H9 (cell line): ENCODE data around the gene NT5C1B. TPM values are rescaled to one million over a fixed set of nuclear protein-coding genes. Genes with fewer than 3 reads are reported as not detected.

Experiments
- DNase-seq: peaks from one replicate; pipeline ENCODE4 v3.0.0-alpha.2; 2017
- H2AFZ ChIP-seq: one replicate; pipeline ENCODE4 v1.6.1; 2013; ENCODE audit warnings: mild to moderate bottlenecking, low read length, control low read depth, moderate library complexity
- H2AK5ac ChIP-seq: 2 replicates; pipeline ENCODE4 v1.6.1; 2013; ENCODE audit warnings: low read length, control low read depth, mixed read lengths; ENCODE audit not compliant: insufficient read length
- H2BK120ac ChIP-seq: one replicate; pipeline ENCODE4 v1.6.1; 2013; ENCODE audit warnings: low read depth, mild to moderate bottlenecking, low read length, control low read depth, inconsistent platforms; ENCODE audit not compliant: poor library complexity, severe bottlenecking
- H2BK12ac ChIP-seq: 2 replicates; pipeline ENCODE4 v1.6.1; 2013; ENCODE audit warnings: low read length, control low read depth, mixed read lengths, low read depth; ENCODE audit not compliant: insufficient read length
- H2BK15ac ChIP-seq: 2 replicates; pipeline ENCODE4 v1.6.1; 2013; ENCODE audit warnings: low read depth, low read length, control low read depth
- H2BK20ac ChIP-seq: one replicate; pipeline ENCODE4 v1.6.1; 2013; ENCODE audit warnings: low read depth, mild to moderate bottlenecking, low read length, control low read depth, inconsistent platforms; ENCODE audit not compliant: poor library complexity, severe bottlenecking
- H2BK5ac ChIP-seq: 2 replicates; pipeline ENCODE4 v1.6.1; 2013; ENCODE audit warnings: low read length, control low read depth, mixed read lengths; ENCODE audit not compliant: insufficient read length
- H3K14ac ChIP-seq: 2 replicates; pipeline ENCODE4 v1.6.1; 2013; ENCODE audit warnings: low read length, control low read depth; ENCODE audit not compliant: insufficient read depth
- H3K18ac ChIP-seq: 2 replicates; pipeline ENCODE4 v1.6.1; 2013; ENCODE audit warnings: low read depth, mild to moderate bottlenecking, mixed read lengths, low read length, control low read depth; ENCODE audit not compliant: insufficient read length
- H3K23ac ChIP-seq: 2 replicates; pipeline ENCODE4 v1.6.1; 2013; ENCODE audit warnings: low read length, control low read depth, mixed read lengths, low read depth; ENCODE audit not compliant: insufficient read length
- H3K23me2 ChIP-seq: 2 replicates; pipeline ENCODE4 v1.6.1; 2013; ENCODE audit warnings: low read depth, mild to moderate bottlenecking, mixed read lengths, low read length, control low read depth; ENCODE audit not compliant: insufficient read length, poor library complexity, severe bottlenecking
- H3K27ac ChIP-seq: 2 replicates; pipeline ENCODE4 v1.5.1; 2013; ENCODE audit warnings: low read length, control low read depth, mixed read lengths, low read depth; ENCODE audit not compliant: insufficient read length
- H3K27me3 ChIP-seq: 2 replicates; pipeline ENCODE4 v1.6.1; 2013; ENCODE audit warnings: low read length, control low read depth, inconsistent platforms; ENCODE audit not compliant: insufficient read depth
- H3K4ac ChIP-seq: 2 replicates; pipeline ENCODE4 v1.6.1; 2013; ENCODE audit warnings: low read depth, mild to moderate bottlenecking, control low read depth, inconsistent platforms, low read length, moderate library complexity
- H3K4me1 ChIP-seq: 2 replicates; pipeline ENCODE4 v1.6.1; 2013; ENCODE audit warnings: low read length, control low read depth, inconsistent platforms; ENCODE audit not compliant: insufficient read depth
- H3K4me2 ChIP-seq: 2 replicates; pipeline ENCODE4 v1.6.1; 2013; ENCODE audit warnings: low read length, control low read depth, mixed read lengths; ENCODE audit not compliant: insufficient read length, insufficient read depth
- H3K56ac ChIP-seq: 2 replicates; pipeline ENCODE4 v1.6.1; 2013; ENCODE audit warnings: low read depth, mild to moderate bottlenecking, mixed read lengths, low read length, control low read depth; ENCODE audit not compliant: insufficient read length
- H3K79me1 ChIP-seq: 2 replicates; pipeline ENCODE4 v1.6.1; 2013; ENCODE audit warnings: low read depth, mild to moderate bottlenecking, moderate library complexity, low read length, control low read depth, inconsistent platforms; ENCODE audit not compliant: insufficient read depth, poor library complexity, severe bottlenecking
- H3K79me2 ChIP-seq: 2 replicates; pipeline ENCODE4 v1.6.1; 2013; ENCODE audit warnings: low read length, control low read depth, inconsistent platforms; ENCODE audit not compliant: insufficient read depth
- H3K9ac ChIP-seq: 2 replicates; pipeline ENCODE4 v1.6.1; 2013; ENCODE audit warnings: low read length, control low read depth, mixed read lengths; ENCODE audit not compliant: insufficient read length; ENCODE audit errors: extremely low read depth
- H3K9me3 ChIP-seq: one replicate; pipeline ENCODE4 v1.6.1; 2013; ENCODE audit warnings: low read depth, low read length, inconsistent platforms; ENCODE audit not compliant: control insufficient read depth
- H3T11ph ChIP-seq: one replicate; pipeline ENCODE4 v1.6.1; 2013; ENCODE audit warnings: mild to moderate bottlenecking, low read length, control low read depth, inconsistent platforms
- H4K20me1 ChIP-seq: one replicate; pipeline ENCODE4 v1.6.1; 2013; ENCODE audit not compliant: control insufficient read depth, insufficient read length, insufficient read depth
- H4K5ac ChIP-seq: 2 replicates; pipeline ENCODE4 v1.6.1; 2013; ENCODE audit warnings: low read depth, mild to moderate bottlenecking, mixed read lengths, low read length, control low read depth; ENCODE audit not compliant: insufficient read length
- H4K8ac ChIP-seq: replicated peaks from 2 replicates; pipeline ENCODE4 v1.6.1; 2013; ENCODE audit warnings: low read length, control low read depth, mixed read lengths, low read depth; ENCODE audit not compliant: insufficient read length
- H4K91ac ChIP-seq: 2 replicates; pipeline ENCODE4 v1.6.1; 2013; ENCODE audit warnings: low read depth, mild to moderate bottlenecking, moderate library complexity, mixed read lengths, low read length, control low read depth; ENCODE audit not compliant: insufficient read length
- H3K27ac Mint-ChIP-seq, 3 experiments: 2 replicates in 2 of 3; 3 replicates in 1 of 3; pipeline ENCODE4 v1.8.0; 2020 to 2021; ENCODE audit warnings: mixed read lengths in 3 of 3, mild to moderate bottlenecking in 1 of 3, moderate library complexity in 1 of 3
- H3K27me3 Mint-ChIP-seq: 2 replicates; pipeline ENCODE4 v1.8.0; 2021; ENCODE audit warnings: low read depth, mild to moderate bottlenecking, moderate library complexity, mixed read lengths
- H3K36me3 Mint-ChIP-seq, 3 experiments: 2 replicates in 2 of 3; 3 replicates in 1 of 3; pipeline ENCODE4 v1.8.0; 2020 to 2021; ENCODE audit warnings: low read depth in 3 of 3, mixed read lengths in 3 of 3; ENCODE audit not compliant: insufficient read depth in 1 of 3
- H3K4me1 Mint-ChIP-seq, 2 experiments: 2 replicates each; pipeline ENCODE4 v1.8.0; 2020; ENCODE audit warnings: mixed read lengths in 2 of 2
- H3K4me3 Mint-ChIP-seq, 2 experiments: 2 replicates in 1 of 2; 3 replicates in 1 of 2; pipeline ENCODE4 v1.8.0; 2020 to 2021; ENCODE audit warnings: mild to moderate bottlenecking in 2 of 2, mixed read lengths in 2 of 2, moderate library complexity in 1 of 2
- H3K9me3 Mint-ChIP-seq, 2 experiments: 2 replicates in 1 of 2; 3 replicates in 1 of 2; pipeline ENCODE4 v1.8.0; 2020; ENCODE audit warnings: mild to moderate bottlenecking in 2 of 2, mixed read lengths in 2 of 2, moderate library complexity in 1 of 2
- CTCF ChIP-seq: fragments of 200-600 bp; sonication (generic); conservative IDR thresholded peaks from 3 replicates; pipeline ENCODE4 v1.8.0; 2021; ENCODE audit warnings: antibody characterized with exemption, mild to moderate bottlenecking
- WGBS: extraction: QIAGEN DNeasy Blood & Tissue Kit; methylation state at CpG from one replicate; pipeline ENCODE4 v1.1.7; 2013; ENCODE audit warnings: missing lambda C conversion rate, low lambda C conversion rate, mixed read lengths; ENCODE audit not compliant: insufficient read length; ENCODE audit errors: extremely low coverage; 5-methylcytosine and 5-hydroxymethylcytosine counted together
- total RNA-seq: library from RNA; stranded (reverse); gene quantifications from 2 replicates; pipeline ENCODE4 v1.2.1, GENCODE V29; 2021

The NT5C1B gene
- total RNA-seq, 1 experiment from 2014 or later: not detected

DNA sequence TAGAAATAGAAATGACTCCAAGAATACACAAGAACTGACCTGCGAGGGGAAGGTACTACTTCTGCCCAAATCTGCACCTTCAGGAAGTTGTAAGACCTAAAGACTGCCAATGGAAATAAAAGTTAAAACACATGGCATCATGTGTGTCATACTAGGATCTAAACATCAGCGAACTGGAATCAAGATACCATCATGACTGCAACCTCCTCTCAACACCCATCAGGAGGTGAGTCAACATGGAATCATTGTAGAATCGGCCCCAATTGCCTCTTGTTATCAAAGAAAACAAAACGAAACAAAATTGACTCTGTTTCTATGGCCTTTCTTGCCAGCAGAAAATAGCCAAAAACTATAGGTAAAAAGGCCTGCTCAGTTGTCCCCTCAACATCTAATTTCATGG is 44.0 kb downstream of the NT5C1B start:
- no peak for TF ChIP-seq CTCF
- Histone ChIP-seq H3K23me2 (no peaks in the 10 kb centered on the region), H3T11ph (no peak overlapping the region), H2BK12ac (no peak overlapping the region), H4K8ac (no peak overlapping the region), H3K27me3 (no peaks in the 10 kb centered on the region), H4K20me1 (no peaks in the 10 kb centered on the region), H2BK20ac (no peak overlapping the region), H3K4ac (no peak overlapping the region), H3K18ac (no peak overlapping the region), H2BK15ac (no peak overlapping the region), H3K14ac (no peak overlapping the region), H3K79me1 (no peaks in the 10 kb centered on the region), H3K23ac (no peak overlapping the region), H4K5ac (no peak overlapping the region), H3K4me1 (peaks cover 3% of the 10 kb centered on the region; the same call in 1 of the 2 replicates), H3K4me2 (no peak overlapping the region), H3K27ac (no peak overlapping the region), H3K56ac (no peak overlapping the region), H2BK5ac (no peak overlapping the region), H3K9me3 (no peaks in the 10 kb centered on the region), H4K91ac (no peak overlapping the region), H2AK5ac (no peak overlapping the region), H2AFZ (no peak overlapping the region), H3K79me2 (no peaks in the 10 kb centered on the region), H3K9ac (no peak overlapping the region), H2BK120ac (no peak overlapping the region)
- Mint-ChIP-seq H3K9me3 (no peaks in the 10 kb centered on the region), H3K27ac (peak overlapping the region in 1 of 3 experiments; percentile 76; a peak in 1 of 7 replicates), H3K4me1 (peaks cover 9 to 11% of the 10 kb centered on the region in 2 experiments), H3K4me3 (no peak overlapping the region), H3K36me3 (no peaks in the 10 kb centered on the region), H3K27me3 (no peaks in the 10 kb centered on the region)
- WGBS: no CpG with 5 or more reads among the region's 4 CpGs
- no peak for DNase-seq
